ENCODE data around the gene GNAQ. TPM values are rescaled to one million over a fixed set of nuclear protein-coding genes. Genes with fewer than 3 reads are reported as not detected.

GNAQ gene
- total RNA-seq, 2 experiments from 2014 or later: 15.3 to 18.2 TPM

DNA sequence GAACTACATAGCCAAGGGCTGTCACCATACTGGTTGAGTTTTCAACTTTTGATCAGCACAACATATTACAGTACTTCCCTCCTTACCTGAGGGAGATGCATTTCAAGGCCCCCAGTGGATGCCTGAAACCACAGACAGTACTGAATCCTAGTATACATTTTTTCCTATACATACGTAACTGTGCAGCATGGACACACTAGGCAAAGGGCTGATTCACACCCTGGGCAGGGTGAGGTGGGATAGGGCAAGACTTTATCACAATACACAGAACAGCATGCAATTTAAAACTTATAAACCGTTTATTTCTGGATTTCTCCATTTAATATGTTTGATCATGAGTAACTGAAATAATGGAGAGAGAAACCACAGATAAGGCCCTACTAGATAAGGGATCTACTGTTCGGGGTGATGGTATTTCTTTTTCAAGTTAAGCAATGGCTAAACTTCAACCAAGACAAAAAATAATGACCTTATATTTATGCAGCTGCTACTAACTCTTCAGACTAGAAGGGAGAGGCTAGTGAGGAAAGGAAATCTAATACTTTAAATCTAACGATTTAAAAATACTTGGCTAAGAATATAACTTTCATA lies 196.6 kb downstream of the GNAQ start:
- CTCF ChIA-PET: no interaction called here
- POLR2A ChIA-PET: no interaction called here

GRCh38 chr9:77833561-77834429 lies 197.8 kb downstream of the GNAQ start:
- ChIA-PET CTCF (interaction anchor here (0.7 to 0.8 kb wide), 2 partner anchors 187 to 464 kb away, joined by 3 to 4 read pairs; no protein-coding TSS in a partner anchor), POLR2A (no interaction called here)

- ChIA-PET CTCF (interaction anchor here (0.8 kb wide), 1 partner anchor 465 kb away, joined by 3 read pairs; no protein-coding TSS in a partner anchor), POLR2A (no interaction called here)
Observed at GRCh38 chr9:77832639-77833038, 199.0 kb downstream of the GNAQ start.

- CTCF ChIA-PET: no interaction called here
Observed at GRCh38 chr9:77831781-77832180, 199.8 kb downstream of the GNAQ start.

DNA sequence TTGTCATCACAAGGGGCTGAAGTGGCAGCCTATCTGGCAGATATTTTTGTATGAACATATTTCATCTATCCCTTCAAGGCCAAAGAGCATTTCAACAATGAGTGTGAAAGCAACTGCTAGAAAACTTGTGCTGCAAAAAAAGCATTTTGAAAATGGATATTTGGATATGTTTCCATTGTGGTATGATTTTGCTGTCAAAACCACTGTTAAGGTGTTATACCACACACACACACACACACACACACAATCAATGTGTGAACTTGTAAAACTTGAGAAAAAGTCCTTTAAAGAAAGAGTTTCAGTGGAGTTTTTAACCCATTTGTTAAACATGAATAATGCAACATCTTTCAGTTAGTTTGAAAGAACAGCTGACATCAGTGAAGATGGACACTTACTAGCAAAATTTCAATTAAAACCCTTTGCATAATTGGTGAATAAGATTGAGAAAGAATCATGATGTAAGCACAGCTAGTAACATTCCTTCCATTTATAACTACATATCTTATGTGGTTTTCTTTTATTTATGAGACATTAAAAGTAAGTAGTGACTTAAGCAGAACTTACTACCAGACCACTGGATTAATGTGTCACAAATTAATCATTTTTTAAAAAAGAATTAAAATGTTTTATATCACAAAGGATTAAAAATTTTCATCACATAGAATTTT lies 200.9 kb downstream of the GNAQ start:
- POLR2A ChIA-PET: no interaction called here
- CTCF ChIA-PET: no interaction called here

More at GRCh38 chr9:77831781-77832180, 199.8 kb downstream of the GNAQ start:
- POLR2A ChIA-PET: no interaction called here

- POLR2A ChIA-PET: no interaction called here
- CTCF ChIA-PET: interaction anchor here (1.3 kb wide), 1 partner anchor 11 kb away, joined by 3 read pairs; no protein-coding TSS in a partner anchor
Observed at GRCh38 chr9:77829420-77829819, 202.2 kb downstream of the GNAQ start.

DNA sequence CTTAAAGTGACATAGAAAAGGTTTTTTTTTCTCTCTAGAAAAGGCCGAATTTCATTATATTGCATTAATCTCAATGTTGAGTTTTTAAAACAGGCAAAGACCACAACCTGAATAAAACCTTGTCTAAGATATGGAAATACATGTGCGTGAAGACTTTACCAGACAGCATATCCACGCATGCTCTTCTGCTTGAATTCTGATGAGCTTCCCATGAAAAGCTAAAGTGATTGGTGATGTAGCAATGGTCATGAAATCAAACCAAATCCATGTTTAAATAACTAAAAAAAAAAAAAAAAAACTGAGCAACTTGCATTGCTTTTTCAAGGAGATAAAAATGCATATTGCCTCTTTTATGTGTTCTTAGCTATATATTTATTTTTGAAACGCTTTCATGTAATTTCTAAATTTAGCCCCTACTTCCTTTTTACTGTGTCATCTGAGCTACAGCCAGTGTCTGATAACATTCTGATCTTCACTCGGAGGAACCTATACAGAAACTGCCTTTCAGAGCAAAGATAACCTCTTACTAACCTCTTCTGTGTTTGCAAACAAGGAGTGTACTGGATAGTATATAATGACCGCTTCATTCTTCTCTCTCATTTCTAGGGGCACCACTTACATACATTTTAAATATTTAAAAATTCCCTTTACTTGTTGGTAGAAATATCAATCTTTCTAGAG lies 204.4 kb downstream of the GNAQ start:
- POLR2A ChIA-PET: interaction anchor here (0.7 kb wide), 1 partner anchor 76 kb away, joined by 5 read pairs; no protein-coding TSS in a partner anchor

GRCh38 chr9:77826621-77827020 lies 205.0 kb downstream of the GNAQ start:
- POLR2A ChIA-PET: no interaction called here

More for the DNA sequence above, 204.4 kb downstream of the GNAQ start:
- CTCF ChIA-PET: no interaction called here

DNA sequence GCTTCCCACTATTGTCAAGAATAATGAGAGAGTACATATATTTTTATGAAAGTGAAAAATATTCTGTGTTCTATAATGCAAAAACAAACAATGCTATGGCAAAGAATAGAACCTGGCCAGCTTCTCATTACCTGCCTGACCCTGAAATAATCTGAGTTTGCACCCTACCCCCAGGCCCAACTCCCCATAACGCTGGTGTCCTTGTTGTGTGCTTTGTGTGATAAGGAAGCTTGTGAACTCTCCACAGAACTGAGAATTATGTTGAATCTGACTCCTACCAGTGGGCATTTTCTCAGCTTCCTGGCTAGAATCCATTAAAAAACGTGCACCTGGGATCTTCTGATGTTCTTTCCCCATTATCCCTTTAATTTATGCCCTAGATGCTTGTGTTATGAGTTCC lies 205.5 kb downstream of the GNAQ start:
- ChIA-PET POLR2A (no interaction called here), CTCF (no interaction called here)

More at GRCh38 chr9:77826621-77827020, 205.0 kb downstream of the GNAQ start:
- CTCF ChIA-PET: no interaction called here

GRCh38 chr9:77825361-77825760 lies 206.2 kb downstream of the GNAQ start:
- ChIA-PET POLR2A (no interaction called here), CTCF (no interaction called here)

- POLR2A ChIA-PET: no interaction called here
- CTCF ChIA-PET: no interaction called here
Observed at GRCh38 chr9:77820293-77820954, 211.2 kb downstream of the GNAQ start.

GRCh38 chr9:77819657-77820056 lies 212.0 kb downstream of the GNAQ start:
- ChIA-PET CTCF (no interaction called here), POLR2A (no interaction called here)

GRCh38 chr9:77817590-77818311 lies 213.9 kb downstream of the GNAQ start:
- ChIA-PET POLR2A (no interaction called here), CTCF (no interaction called here)

DNA sequence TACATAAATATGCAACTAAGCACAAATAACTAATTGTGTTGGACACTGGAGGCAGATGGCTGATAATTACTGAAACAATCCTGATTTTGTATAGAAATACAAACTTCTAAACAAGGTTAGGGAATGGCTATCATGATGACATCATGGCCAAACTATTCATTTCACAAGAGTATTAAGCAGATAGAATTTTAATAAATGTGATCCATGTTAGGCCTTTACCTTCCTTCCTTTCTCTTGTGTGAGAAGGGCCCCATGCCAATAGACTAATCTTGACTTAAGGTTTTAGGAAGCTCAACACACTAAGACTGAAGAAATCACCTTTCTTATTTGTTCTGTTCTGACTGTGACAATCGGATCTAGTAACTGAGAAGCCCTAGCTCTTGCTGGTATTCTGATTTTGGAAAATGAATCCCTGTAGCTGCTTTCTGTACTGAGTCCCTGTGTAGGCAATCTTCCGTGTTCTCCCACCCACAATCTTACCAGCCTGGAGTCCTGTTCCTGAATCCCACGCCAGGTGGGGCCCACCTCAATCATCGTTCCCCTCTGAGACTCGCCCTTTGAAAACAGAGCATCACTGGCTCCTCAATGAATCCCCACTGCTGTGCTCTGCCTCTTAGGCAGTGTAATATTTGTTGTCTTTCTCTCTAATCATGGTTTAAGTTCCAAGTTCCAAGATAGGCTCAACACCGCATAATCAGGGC lies 214.8 kb downstream of the GNAQ start:
- CTCF ChIA-PET: no interaction called here
- POLR2A ChIA-PET: no interaction called here

GRCh38 chr9:77815260-77815659 lies 216.4 kb downstream of the GNAQ start:
- CTCF ChIA-PET: no interaction called here
- POLR2A ChIA-PET: no interaction called here

- ChIA-PET CTCF (no interaction called here), POLR2A (no interaction called here)
Observed at GRCh38 chr9:77811832-77812231, 219.8 kb downstream of the GNAQ start.

- CTCF ChIA-PET: no interaction called here
- POLR2A ChIA-PET: no interaction called here
Observed at GRCh38 chr9:77810637-77811119, 220.9 kb downstream of the GNAQ start.

DNA sequence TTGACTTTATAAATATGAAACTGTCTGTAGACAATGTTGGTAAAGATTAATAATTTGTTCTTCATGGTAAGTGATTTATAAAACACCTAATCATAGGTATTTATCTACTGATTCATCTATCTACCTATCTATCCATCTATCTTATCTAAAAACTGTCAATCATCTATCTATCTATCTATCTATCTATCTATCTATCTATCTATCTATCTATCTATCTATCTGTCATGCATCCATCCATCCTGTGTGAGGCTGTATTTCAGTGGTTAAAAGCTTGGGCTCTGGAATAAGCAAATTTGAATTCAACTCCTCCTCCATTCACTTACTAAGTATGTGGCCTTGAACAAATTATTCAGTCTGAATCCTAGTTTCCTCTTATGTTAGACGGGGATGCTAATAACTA lies 221.6 kb downstream of the GNAQ start:
- CTCF ChIA-PET: no interaction called here
- POLR2A ChIA-PET: no interaction called here
